Measurements from ENCODE around the gene NFE2L3.

DNA sequence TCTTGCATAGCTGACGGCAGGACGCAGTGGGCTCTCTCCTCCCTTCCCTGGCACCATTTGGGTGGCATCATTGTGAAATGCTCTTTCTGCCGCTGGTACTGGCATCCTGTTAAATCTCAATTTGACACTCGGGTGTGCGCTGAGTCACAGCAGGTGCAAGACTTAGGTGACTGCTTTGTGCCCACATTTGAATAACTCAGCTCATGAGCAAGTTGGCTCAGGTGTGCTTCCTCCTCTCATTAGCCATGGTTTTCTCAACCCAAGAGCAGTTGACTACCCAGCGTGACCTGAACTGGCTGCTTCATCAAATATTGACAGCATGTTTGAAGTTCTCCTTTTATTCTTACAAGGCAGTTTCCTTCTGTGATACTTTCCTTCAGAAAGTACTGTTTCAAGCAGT is 24.6 kb upstream of the NFE2L3 start:
- TF ChIP-seq, protein P1, sequence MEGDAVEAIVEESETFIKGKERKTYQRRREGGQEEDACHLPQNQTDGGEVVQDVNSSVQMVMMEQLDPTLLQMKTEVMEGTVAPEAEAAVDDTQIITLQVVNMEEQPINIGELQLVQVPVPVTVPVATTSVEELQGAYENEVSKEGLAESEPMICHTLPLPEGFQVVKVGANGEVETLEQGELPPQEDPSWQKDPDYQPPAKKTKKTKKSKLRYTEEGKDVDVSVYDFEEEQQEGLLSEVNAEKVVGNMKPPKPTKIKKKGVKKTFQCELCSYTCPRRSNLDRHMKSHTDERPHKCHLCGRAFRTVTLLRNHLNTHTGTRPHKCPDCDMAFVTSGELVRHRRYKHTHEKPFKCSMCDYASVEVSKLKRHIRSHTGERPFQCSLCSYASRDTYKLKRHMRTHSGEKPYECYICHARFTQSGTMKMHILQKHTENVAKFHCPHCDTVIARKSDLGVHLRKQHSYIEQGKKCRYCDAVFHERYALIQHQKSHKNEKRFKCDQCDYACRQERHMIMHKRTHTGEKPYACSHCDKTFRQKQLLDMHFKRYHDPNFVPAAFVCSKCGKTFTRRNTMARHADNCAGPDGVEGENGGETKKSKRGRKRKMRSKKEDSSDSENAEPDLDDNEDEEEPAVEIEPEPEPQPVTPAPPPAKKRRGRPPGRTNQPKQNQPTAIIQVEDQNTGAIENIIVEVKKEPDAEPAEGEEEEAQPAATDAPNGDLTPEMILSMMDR (conservative IDR thresholded peaks at IDR 0.05; ENCODE audit: low read length) = no peak
- no peak for TF ChIP-seq EZH2phosphoT487 (IDR thresholded peaks at IDR 0.05; ENCODE audit: borderline replicate concordance)
